HEK293 (cell line): ENCODE measurements around the gene KANSL1.

ENCODE experiments used
- CTCF ChIP-seq: fragments of 450-650 bp; formaldehyde crosslinking; IDR thresholded peaks from 2 replicates; pipeline ENCODE4 v1.5.1; 2016; ENCODE audit warnings: missing biosample characterization, missing genetic modification characterization
- KLF16 ChIP-seq: fragments of 450-650 bp; formaldehyde crosslinking; IDR thresholded peaks from 2 replicates; pipeline ENCODE4 v1.5.1; 2017; ENCODE audit warnings: missing biosample characterization, missing genetic modification characterization
- REST ChIP-seq: fragments of 450-650 bp; formaldehyde crosslinking; IDR thresholded peaks from 2 replicates; pipeline ENCODE4 v1.5.1; 2016; ENCODE audit warnings: missing biosample characterization, missing genetic modification characterization
- SP7 ChIP-seq: fragments of 450-650 bp; formaldehyde crosslinking; IDR thresholded peaks from 2 replicates; pipeline ENCODE4 v1.5.1; 2016; ENCODE audit warnings: missing biosample characterization, missing genetic modification characterization
- TCF7L2 ChIP-seq: IDR thresholded peaks from 2 replicates; pipeline ENCODE4 v1.6.1; 2011; ENCODE audit warnings: low read depth, mild to moderate bottlenecking, inconsistent platforms, low read length, moderate library complexity, borderline replicate concordance
- YY1 ChIP-seq: fragments of 450-650 bp; formaldehyde crosslinking; IDR thresholded peaks from 2 replicates; pipeline ENCODE4 v1.5.1; 2018; ENCODE audit warnings: missing biosample characterization, missing genetic modification characterization
- ZBTB11 ChIP-seq: fragments of 450-650 bp; formaldehyde crosslinking; conservative IDR thresholded peaks from 2 replicates; pipeline ENCODE4 v1.5.1; 2016; ENCODE audit warnings: low read depth, missing biosample characterization, missing genetic modification characterization
- ZBTB7A ChIP-seq: fragments of 450-650 bp; formaldehyde crosslinking; IDR thresholded peaks from 2 replicates; pipeline ENCODE4 v1.5.1; 2016; ENCODE audit warnings: low read depth, missing biosample characterization, missing genetic modification characterization
- ZNF302 ChIP-seq: fragments of 450-650 bp; formaldehyde crosslinking; IDR thresholded peaks from 2 replicates; pipeline ENCODE4 v1.5.1; 2016; ENCODE audit warnings: missing biosample characterization, missing genetic modification characterization, low read depth
- ZNF704 ChIP-seq: fragments of 450-650 bp; formaldehyde crosslinking; IDR thresholded peaks from 2 replicates; pipeline ENCODE4 v1.5.1; 2016; ENCODE audit warnings: missing biosample characterization, missing genetic modification characterization
- ZNF837 ChIP-seq: fragments of 450-650 bp; formaldehyde crosslinking; IDR thresholded peaks from 2 replicates; pipeline ENCODE4 v1.5.1; 2016; ENCODE audit warnings: missing biosample characterization, missing genetic modification characterization

- no peak for TF ChIP-seq ZBTB11 (tag by site-specific recombination)
- no peak for TF ChIP-seq REST (tag by site-specific recombination)
- TF ChIP-seq KLF16 (tag by site-specific recombination) = no peak
- no peak for TF ChIP-seq CTCF (tag by site-specific recombination)
- no peak for TF ChIP-seq SP7 (tag by site-specific recombination)
- no peak for TF ChIP-seq ZNF837
- TF ChIP-seq ZNF302 (tag by site-specific recombination) = no peak
- no peak for TF ChIP-seq ZNF704 (tag by site-specific recombination)
- TF ChIP-seq TCF7L2 = no peak
- TF ChIP-seq YY1 = no peak
- no peak for TF ChIP-seq ZBTB7A (tag by site-specific recombination)
These were observed 21.3 kb downstream of the KANSL1 start for GRCh38 chr17:46171939-46172338.
